ENCODE data around the gene PTH.

Gene PTH
- total RNA-seq, result 0 reads per million in 4 donors

DNA sequence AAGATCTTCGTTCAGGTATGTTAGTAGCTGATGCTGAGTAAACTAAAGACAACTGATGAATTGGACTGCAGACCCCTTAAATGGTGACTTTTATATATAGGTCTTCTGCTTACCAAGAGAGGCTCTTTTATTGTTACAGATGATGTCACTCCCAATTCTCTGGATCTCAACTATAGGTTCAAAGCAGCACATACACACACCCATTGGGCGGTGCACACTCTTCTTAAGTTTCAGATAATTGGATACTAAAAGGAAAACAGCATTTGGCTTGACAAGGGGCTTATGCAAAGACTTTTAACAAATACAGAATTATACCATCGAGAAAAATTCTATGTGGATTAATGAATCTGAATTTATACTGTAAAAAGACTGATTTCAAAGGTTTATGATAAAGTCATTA lies at the start of gene PTH:
PTH (minus strand) TSS at position 69 of the 400 bp plus-strand sequence. CDS start 3,142 bp downstream, outside the sequence.
- DNase-seq, result no peak

DNA sequence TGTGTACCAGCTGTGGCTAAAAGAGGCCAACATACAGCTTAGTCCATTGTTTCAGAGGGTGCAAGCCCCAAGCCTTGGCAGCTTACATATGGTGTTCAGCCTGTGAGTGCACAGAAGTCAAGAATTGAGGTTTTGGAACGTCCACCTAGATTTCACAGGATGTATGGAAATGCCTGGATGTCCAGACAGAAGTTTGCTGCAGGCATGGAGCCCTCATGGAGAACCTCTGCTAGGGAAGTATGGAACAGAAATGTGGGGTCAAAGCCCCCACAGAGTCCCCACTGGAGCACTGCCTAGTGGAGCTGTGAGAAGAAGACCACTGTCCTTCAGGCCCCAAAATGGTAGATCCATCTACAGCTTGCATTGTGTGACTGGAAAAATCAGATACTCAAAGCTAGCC lies 42.2 kb upstream of the PTH start:
- DNase-seq, result no peak

DNA sequence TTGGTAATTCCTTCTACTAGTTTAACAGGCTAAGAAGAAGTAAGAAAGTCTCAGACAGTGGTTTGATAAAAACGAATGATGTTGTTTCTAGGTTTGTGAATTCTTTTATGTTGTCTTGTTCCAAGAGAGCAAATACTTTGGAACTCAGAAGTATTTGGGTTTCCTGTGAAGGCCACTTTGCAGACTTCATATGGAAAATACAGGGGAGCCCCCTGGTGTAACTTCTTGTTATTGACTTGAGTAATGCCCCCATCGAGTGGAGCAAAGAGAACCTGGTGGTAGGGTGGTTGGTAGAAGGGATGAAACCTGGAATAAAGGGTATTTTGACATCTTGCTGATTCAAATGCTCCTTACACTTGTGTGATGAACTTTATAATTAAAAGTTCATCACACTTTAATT lies 40.0 kb upstream of the PTH start:
- DNase-seq, result no peak

DNA sequence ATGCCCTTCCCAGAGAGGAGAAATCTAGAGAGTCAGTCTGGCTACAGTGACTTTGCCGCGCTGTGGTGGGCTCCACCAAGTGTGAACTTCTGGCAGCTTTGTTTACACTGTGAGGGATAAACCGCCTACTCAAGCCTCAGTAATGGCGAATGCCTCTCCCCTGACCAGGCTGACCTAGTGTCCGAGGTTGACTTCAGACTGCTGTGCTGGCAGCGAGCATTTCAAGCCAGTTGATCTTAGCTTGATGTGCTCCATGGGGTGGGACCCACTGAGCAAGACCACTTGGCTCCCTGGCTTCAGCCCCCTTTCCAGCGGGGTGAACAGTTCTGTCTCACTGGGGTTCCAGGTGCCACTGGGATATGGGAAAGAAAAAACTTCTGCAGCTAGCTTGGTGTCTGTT lies 38.6 kb upstream of the PTH start:
- DNase-seq, result no peak

DNA sequence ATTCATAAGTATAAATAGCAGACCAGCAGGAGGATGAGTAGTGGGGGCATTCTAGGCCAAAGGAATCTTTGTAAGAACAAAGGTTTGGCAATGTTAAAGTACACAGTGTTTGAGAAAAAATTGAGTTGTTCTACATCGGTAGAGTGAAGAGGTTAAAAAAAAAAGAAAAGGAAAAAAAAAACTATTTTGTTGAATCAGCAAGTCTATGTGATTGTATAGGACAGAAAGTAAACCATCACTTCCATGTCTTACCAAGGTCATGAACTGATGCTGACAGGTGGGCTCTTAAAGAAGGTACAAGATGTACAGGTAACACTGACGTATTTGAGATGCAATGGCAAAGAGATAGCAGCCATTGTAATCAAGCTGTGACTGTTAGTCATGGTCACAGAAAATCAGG lies 29.5 kb upstream of the PTH start:
- DNase-seq, result no peak

DNA sequence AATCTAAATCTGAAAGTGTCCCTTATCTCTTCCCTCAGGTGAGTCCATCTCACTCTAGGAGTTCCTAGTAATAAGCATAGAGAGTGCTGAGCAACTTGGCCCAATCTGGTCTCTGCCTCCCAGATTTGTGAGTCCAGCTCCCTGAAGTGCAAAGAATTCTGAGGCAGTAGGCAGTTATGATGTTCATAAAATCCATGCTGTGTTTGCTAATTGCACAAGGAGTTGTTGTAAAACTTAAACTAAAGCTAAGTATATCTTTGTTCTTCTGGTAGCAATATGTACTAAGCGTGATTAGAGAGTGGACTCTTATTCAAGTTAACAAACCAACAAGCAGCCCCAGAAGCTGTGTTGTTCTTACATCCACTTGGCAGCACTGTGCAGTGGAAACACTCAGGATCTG lies 7.6 kb upstream of the PTH start:
- no peak for DNase-seq

DNA sequence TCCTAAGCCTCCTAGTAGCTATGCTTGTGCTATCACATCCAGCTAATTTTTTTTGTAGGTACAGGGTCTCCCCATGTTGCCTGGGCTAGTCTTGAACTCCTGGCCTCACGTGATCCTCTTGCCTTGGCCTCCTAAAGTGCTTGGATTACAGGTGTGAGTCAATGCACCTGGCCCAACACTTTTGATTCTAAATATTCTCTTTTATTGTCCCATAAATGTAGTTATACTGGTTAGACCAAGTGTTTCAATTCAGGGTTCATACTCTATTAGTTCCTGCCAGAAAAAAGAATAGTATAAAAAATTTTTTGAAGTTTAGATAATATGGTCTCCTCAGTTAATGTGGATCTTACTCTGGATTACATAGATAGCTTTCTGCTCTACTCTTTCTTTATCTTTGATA lies 6.7 kb upstream of the PTH start:
- no peak for DNase-seq

DNA sequence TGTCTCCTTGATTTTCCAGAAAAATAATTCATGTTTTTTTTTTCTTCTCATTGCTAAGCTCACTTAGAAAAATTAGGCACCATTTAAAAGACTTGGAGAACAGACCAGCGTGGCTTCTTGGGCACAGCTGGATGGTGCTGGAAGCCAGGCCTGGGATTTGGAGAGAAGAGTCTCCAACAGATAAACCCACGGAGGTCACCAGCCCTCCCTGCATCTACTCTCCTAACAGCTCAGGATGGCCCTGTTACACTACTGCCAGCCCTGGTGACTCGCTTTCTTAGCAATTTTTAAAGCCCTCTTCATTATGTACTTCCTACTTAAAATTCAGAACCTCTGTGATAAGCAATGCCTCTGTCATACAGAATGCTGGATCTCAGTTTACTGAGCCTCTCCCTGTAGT lies 1.7 kb downstream of the PTH start:
- DNase-seq, result no peak

DNA sequence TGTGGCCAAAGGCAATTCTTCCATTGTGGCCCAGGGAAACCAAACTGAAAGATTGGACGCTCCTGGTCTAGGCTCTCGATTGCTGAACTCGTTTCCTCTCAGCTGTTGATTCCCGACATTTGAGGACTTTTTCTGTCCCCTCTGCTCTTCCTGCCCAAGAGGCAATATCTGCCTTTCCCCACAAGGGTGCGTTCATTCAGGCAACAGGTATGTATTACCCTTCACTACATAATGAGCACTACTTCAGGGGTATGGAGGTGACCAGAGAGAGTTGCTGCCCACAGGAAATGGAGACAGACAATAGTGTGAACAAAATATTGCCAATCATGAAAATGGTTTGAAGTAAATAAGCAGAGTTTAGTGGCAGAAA lies 8.2 kb downstream of the PTH start:
- peak in 1 of 5 donors; percentile 7 for DNase-seq

DNA sequence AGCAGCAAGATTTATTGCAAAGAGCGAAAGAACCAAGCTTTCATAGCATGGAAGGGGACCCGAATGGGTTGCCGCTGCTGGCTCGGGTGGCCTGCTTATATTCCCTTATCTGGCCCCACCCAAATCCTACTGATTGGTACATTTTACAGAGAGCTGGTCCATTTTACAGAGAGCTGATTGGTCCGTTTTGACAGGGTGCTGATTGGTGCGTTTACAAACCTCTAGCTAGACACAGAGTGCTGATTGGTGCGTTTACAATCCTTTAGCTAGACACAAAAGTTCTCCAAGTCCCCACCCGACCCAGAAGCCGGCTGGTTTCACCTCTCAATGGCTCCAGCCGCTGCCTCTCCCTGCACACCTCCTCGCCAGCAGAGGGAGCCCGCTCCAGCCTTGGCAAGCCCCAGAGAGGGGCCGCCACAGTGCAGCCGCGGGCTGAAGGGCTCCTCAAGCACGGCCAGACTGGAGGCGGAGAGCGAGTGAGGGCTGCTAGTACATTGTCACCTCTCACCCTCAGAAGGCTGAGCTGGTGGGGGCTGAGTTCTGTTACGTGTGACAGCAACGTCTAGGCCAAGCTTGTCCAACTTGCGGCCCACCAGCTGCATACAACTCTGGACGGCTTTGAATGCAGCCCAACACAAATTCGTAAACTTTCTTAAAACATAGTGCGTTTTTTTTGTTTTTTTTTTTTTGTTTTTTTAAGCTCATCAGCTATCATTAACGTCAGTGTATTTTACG lies 8.7 kb downstream of the PTH start:
- peak; percentile 20 to 54 (median 37) for DNase-seq

DNA sequence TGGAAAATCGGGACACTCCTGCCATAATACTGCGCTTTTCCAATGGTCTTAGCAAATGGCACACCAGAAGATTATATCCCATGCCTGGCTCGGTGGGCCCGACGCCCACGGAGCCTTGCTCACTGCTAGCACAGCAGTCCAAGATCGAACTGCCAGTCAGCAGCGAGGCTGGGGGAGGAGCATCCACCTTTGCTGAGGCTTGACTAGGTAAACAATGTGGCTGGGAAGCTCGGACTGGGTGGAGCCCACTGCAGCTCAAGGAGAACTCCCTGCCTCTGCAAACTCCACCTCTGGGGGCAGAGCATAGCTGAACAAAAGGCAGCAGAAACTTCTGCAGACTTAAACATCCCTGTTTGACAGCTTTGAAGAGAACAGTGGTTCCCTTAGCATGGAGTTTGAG lies 15.6 kb downstream of the PTH start:
- no peak for DNase-seq

DNA sequence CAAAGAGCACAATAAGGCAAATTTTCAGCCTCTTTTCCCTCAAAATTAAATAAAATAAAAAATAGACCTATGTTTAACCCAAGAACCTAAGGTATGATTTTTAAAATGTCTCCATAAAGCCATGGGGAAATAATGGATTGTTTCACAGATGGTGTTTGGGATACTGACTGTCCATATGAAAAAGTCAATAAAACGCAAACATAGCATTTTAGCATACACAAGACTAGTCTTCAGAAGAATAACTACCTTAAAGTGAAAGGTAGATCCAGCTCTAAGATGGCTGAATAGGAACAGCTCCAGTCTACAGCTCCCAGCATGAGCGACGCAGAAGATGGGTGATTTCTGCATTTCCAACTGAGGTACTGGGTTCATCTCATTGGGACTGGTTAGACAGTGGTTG lies 16.1 kb downstream of the PTH start:
- DNase-seq, result no peak

DNA sequence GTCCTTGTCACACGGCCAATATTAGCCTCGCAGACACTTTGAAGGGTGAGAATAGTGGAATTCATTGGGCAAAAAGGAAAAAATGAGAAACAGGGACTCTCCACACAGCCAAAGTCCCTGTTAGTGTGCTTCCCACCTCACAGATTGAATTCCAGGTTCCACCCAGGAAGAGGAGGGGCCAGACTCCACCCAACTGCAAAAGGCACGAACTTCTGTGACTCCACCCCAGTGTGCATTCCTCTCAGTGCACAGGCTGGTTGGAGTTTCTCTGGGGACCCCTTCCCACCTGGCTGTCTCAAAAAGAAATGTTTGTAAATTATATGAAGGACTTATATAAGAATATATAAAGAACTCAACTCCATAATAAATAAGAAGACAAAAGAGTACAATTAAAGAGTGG lies 20.7 kb downstream of the PTH start:
- DNase-seq, result no peak

DNA sequence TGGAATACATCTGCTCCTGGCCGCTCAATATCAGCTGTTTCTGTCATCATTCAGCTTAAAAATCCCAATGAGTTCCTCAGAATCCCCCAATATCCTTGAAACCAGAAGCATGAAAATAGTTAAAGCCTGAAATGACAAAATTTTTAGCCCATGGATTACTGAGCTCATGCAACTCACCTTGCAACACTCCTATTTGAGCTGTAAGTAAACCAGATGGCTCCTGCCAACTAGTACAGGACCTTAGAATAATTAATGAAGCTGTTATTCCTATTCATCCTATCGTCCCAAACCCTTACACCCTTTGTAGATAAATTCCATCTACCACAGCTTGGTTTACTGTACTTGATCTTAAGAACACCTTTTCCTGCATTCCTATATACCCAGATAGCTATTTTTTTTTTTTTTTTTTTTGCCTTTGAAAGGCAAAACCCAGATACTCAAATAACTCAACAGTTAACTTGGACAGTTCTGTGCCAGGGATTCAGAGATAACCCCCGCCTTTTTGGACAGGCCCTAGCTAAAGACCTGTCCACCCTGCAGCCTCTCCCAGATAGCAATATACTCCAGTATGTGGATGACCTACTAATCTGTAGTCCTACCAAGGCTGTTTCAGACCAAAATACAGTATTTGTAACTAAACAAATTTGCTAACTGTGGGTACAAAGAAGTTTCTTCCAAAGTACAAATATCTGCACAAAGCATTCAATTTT lies 22.6 kb downstream of the PTH start:
- no peak for DNase-seq

DNA sequence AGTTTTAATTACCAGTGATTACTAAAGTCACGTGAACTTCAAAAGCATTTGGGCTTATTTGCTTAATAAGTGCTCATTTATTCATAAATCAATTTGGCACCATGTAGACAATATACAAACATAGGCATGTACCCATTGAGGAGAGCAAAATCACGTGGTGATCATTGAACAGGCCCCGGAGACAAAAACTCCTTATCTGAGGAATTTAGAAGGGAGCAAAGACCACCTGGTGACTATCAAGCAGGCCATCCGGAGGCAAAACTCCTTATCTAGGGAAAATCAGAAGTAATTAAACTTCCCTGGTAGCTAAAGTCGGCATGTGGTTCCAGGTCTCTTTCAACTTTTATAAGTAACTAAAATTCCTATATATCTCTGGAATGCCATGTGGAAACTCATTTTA lies 27.0 kb downstream of the PTH start:
- no peak for DNase-seq

DNA sequence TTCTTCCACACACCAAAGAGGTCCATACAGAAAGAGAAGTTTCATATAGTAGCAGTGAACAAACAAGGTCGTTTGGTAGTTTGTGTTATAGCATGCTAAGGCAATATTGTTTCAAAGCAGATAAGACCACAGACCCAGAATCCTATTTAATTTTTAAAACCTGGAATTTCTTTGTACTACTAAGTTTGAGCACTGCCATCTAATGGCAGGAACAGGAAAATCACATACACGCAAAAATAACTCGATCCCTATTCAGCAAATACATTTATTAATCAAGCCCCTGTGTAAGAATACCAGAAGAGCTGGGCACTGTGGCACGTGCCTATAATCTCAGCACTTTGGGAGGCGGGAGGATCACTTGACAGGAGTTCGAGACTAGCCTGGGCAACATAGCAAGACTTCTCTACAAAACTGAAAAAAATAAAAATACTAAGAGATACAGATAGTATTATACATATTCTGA lies 29.9 kb downstream of the PTH start:
- DNase-seq, result peak in 1 of 5 donors; percentile 7

DNA sequence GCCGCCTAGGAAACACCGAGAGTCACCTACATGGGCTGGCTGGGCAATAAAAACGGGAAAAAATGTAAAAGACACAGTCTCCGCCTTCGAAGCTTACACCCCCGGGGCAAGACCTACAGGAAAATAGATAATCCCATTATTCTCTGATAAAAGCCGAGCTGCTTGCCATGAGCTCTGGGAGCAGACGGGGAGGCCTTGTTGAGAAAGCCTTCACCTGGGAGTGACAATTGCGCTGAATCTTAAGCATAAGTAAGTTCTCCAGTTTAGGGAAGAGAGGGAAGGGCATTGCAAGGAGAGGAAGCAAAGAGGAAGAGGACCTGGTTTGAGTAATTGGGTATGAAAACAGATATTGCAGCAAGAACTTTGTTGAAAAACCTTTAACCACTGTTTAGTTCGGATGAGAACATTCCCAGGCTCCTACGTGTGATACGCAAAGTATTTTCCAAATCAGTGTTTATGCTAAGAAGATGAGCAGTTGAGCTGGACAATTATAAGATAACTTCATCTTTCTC lies 32.0 kb downstream of the PTH start:
- no peak for DNase-seq

DNA sequence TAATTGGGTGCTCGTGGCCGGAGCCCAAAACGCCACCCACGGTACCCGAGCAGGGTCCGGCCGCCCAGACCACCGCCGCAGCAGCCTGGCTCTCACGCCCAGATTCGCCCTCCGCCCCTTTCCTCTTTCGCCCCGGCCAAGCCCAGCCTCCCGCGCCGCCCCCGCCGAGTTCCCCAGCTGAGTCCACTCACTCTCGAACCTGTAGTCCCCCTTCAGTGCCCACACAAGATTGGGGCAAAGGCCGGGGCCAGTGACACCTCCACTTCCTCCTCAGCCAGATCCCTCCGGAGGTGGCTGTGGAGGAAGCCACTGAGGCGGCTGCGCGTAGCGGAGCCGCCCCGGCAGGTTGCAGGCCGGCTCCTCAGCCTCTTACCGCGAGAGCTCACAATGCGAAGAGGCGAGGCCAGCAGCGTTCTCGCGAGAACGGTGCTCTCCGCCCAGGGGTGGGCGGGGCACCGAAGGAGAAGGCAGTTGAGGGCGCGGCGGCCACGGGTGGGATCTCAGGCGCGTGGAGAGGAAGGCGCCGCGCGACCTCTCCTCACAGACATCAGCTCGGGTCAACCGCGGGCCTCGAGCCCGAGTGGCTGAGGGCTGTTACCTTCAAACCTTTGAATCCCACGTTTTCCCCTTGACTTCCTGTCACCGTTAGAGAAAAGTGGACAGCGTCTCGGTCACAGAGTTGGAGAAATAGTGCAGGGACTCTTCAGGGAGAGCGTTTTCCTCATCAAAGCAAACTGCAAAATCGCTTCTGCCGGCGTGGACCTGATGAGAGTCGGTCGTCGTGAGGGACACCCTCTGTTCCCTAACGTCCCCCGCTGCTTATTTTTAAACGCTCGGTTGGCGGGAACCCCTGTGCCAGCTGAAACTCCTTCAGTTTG lies 32.7 kb downstream of the PTH start, which contains the start of gene BTBD10:
BTBD10 (minus strand) TSS at position 322 of the 878 bp plus-strand sequence. CDS start 18,098 bp downstream, outside the sequence.
- DNase-seq, result peak; percentile 87 to 97 (median 89)

DNA sequence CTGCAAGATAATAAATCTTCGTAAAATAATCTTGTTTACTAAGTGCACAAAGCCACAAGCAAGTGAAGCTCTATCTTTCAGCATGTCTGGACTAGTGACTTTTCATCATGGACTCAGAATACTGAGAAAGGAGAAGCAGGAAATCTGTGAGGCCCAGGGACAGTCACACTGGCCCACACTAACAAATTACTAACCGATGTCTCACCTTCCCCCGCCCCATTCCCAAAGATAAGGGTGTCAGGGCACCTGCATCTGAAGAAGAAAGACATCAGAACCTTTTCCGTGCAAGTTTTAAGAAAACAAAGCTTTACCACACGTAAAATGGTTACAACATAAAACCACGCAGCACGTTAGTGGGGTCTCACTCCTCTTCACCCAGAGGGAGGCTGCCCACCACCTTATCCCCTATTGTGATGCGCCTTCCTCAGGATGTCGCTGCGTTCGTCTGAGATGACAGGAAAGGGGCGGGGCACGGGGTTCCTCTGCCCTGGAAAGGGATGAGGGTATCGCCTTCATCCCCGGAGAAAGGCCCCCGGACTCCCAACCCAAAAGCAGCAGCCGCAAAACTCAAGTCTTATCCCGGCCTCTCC lies 33.4 kb downstream of the PTH start:
- peak; percentile 27 to 57 (median 40) for DNase-seq

DNA sequence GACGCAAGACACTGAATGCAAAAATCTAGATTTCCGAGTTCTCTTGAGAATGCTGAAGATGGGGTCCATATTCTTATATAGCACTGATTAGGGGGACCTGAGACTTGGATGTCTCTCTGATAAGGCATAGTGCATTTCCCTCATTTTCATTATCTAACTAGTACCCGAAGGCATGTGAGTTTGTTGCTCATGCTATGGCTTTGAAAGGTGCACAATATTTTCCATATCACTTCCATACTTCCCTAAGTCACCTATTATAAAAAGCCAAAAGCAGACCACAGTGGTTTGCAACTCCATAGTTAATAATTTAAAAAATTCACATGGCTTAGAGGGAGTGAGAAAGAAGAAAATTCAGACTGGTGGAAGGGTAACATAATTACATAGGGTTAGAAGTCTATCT lies 34.5 kb downstream of the PTH start:
- DNase-seq, result no peak

DNA sequence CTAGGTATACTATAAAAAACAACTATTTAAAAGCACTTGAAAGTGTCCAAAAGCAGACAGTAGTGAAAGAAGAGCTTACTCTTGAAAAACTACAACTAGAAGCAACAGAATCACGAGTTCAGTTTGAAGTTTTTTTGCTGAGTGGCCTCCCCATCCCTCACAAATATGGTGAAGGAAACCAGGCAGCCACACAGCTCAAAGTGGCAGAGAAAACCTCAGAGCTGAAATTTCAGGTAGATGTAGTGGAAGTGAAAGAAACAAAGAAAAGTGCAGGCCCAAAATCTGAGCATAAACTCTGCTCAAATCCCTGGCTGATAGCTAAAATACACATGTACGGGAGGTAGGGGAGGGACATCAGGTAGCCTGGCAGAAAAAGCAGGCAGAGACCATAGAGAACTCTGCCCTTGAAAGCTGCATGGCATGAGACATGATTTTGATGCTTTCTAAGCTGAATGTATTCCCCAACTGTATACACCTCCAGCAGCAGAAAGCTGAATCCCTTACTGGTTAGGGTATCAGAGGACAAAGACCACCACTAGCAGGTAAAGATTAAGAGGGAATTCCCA lies 44.9 kb downstream of the PTH start:
- no peak for DNase-seq

DNA sequence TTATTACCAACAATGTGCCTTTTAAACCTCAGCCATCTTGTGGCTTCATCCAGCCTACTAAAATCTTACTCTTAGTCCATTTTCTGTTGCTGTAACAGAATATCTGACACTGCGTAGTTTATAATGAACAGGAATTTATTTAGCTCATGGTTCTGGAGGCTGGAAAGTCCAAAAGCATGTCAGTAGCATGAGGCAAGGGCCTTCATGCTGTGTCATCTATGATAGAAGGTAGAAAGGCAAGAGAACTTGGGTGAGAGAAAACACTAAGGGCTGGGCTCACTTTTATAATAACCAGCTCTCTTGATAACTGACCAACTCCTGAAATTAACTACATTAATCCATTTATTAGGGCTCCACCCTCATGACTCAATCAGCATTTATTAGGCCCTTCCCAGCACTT lies 46.3 kb downstream of the PTH start:
- DNase-seq, result no peak

All from T-helper 1 cell (primary cell).